ENCODE results near the gene OSBPL1A.

The OSBPL1A gene

GRCh38 chr18:24180048-24180447 is 217.6 kb downstream of the OSBPL1A start:
- TF ChIP-seq CTCF (IDR thresholded peaks at IDR 0.05; ENCODE audit: insufficient read depth, missing control alignments), result no peak
- no peak for DNase-seq (ENCODE audit: insufficient read length, low spot score)
- no peak for FAIRE-seq

GRCh38 chr18:24177499-24178133 is 220.0 kb downstream of the OSBPL1A start:
- peak; percentile 68 for FAIRE-seq
- no peak for DNase-seq (ENCODE audit: insufficient read length, low spot score)
- TF ChIP-seq CTCF (IDR thresholded peaks at IDR 0.05; ENCODE audit: insufficient read depth, missing control alignments), result no peak

- DNase-seq (ENCODE audit: insufficient read length, low spot score) (peak; percentile 56), FAIRE-seq (peak; percentile 61)
- peak; percentile 58 for TF ChIP-seq CTCF (IDR thresholded peaks at IDR 0.05; ENCODE audit: insufficient read depth, missing control alignments)
Observed at GRCh38 chr18:24176727-24177416, 220.8 kb downstream of the OSBPL1A start.

- peak; percentile 72 for FAIRE-seq
Observed at GRCh38 chr18:24173997-24174396, 223.6 kb downstream of the OSBPL1A start.

GRCh38 chr18:24170360-24170759 is 227.3 kb downstream of the OSBPL1A start:
- no peak for DNase-seq (ENCODE audit: insufficient read length, low spot score)
- FAIRE-seq, result no peak

More at GRCh38 chr18:24173997-24174396, 223.6 kb downstream of the OSBPL1A start:
- DNase-seq (ENCODE audit: insufficient read length, low spot score), result no peak
- no peak for TF ChIP-seq CTCF (IDR thresholded peaks at IDR 0.05; ENCODE audit: insufficient read depth, missing control alignments)

GRCh38 chr18:24168496-24168895 is 229.1 kb downstream of the OSBPL1A start:
- no peak for TF ChIP-seq CTCF (IDR thresholded peaks at IDR 0.05; ENCODE audit: insufficient read depth, missing control alignments)
- FAIRE-seq, result no peak
- DNase-seq (ENCODE audit: insufficient read length, low spot score), result no peak

More at GRCh38 chr18:24170360-24170759, 227.3 kb downstream of the OSBPL1A start:
- no peak for TF ChIP-seq CTCF (IDR thresholded peaks at IDR 0.05; ENCODE audit: insufficient read depth, missing control alignments)

- DNase-seq (ENCODE audit: insufficient read length, low spot score), result no peak
- peak; percentile 6 for FAIRE-seq
- TF ChIP-seq CTCF (IDR thresholded peaks at IDR 0.05; ENCODE audit: insufficient read depth, missing control alignments), result no peak
Observed at GRCh38 chr18:24161304-24161703, 236.3 kb downstream of the OSBPL1A start.
